Measurements from ENCODE around the gene PPP6R1. TPM values are rescaled to one million over a fixed set of nuclear protein-coding genes. Genes with fewer than 3 reads are reported as not detected.

The PPP6R1 gene
- total RNA-seq, 1 experiment from 2014 or later: 79.7 TPM

DNA sequence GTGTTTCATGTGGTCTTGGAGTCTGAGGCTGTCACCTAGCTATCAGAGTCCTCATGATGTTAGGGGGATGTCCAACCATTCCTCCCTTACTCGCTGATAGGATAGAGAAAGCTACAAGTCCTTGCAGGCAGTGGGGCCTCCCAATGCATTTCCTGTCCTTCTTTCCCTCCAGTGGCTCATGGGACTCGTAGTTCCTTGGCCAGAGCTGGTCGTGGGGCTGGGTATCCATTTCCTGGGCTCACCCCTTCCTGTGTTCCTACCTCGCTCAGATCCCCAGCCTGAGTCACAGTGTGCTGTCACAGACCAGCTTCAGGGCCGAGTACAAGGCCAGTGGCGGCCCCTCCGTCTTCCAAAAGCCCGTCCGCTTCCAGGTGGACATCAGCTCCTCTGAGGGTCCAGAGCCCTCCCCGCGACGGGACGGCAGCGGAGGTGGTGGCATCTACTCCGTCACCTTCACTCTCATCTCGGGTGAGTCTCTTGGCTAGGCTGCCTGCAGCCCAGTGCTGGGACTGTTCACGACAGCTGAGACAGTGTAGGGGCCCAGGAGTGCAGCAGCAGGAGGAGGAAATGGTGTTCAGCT is 47.3 kb upstream of the PPP6R1 start:
- Mint-ChIP-seq H3K9me3 (no peaks in the 10 kb centered on the region), H3K36me3 (ENCODE audit: insufficient read depth in 1 of 3, low read depth in 3 of 3) (peaks cover 46 to 67% (median 67%) of the 10 kb centered on the region in 3 experiments; a peak in 6 of 7 replicates), H3K4me3 (no peak overlapping the region), H3K4me1 (peaks cover 11 to 19% of the 10 kb centered on the region in 2 experiments), H3K27me3 (ENCODE audit: low read depth) (no peaks in the 10 kb centered on the region; the same call in 1 of the 2 replicates), H3K27ac (peak overlapping the region in 1 of 3 experiments; percentile 68; a peak in 2 of 7 replicates)
- TF ChIP-seq, protein P1, sequence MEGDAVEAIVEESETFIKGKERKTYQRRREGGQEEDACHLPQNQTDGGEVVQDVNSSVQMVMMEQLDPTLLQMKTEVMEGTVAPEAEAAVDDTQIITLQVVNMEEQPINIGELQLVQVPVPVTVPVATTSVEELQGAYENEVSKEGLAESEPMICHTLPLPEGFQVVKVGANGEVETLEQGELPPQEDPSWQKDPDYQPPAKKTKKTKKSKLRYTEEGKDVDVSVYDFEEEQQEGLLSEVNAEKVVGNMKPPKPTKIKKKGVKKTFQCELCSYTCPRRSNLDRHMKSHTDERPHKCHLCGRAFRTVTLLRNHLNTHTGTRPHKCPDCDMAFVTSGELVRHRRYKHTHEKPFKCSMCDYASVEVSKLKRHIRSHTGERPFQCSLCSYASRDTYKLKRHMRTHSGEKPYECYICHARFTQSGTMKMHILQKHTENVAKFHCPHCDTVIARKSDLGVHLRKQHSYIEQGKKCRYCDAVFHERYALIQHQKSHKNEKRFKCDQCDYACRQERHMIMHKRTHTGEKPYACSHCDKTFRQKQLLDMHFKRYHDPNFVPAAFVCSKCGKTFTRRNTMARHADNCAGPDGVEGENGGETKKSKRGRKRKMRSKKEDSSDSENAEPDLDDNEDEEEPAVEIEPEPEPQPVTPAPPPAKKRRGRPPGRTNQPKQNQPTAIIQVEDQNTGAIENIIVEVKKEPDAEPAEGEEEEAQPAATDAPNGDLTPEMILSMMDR (conservative IDR thresholded peaks at IDR 0.05): no peak
- Histone ChIP-seq H2BK12ac (ENCODE audit: insufficient read length, low read depth, low read length) (no peak overlapping the region), H3K27me3 (ENCODE audit: insufficient read depth, low read length) (no peaks in the 10 kb centered on the region), H3K23me2 (ENCODE audit: insufficient read length, low read depth, low read length, poor library complexity, severe bottlenecking) (no peaks in the 10 kb centered on the region), H2BK15ac (ENCODE audit: low read depth, low read length) (no peak overlapping the region), H2BK120ac (ENCODE audit: low read depth, low read length, poor library complexity, severe bottlenecking) (no peak overlapping the region), H3K9me3 (ENCODE audit: control insufficient read depth, low read depth, low read length) (no peaks in the 10 kb centered on the region), H2BK20ac (ENCODE audit: low read depth, low read length, poor library complexity, severe bottlenecking) (no peak overlapping the region), H4K20me1 (ENCODE audit: control insufficient read depth, insufficient read depth, insufficient read length) (no peaks in the 10 kb centered on the region), H3K27ac (ENCODE audit: insufficient read length, low read depth, low read length) (no peak overlapping the region), H3K18ac (ENCODE audit: insufficient read length, low read depth, low read length) (no peak overlapping the region), H2BK5ac (ENCODE audit: insufficient read length, low read length) (no peak overlapping the region), H3K9ac (ENCODE audit: extremely low read depth, insufficient read length, low read length) (no peak overlapping the region), H3K56ac (ENCODE audit: insufficient read length, low read depth, low read length) (no peak overlapping the region), H3K23ac (ENCODE audit: insufficient read length, low read depth, low read length) (no peak overlapping the region), H3K14ac (ENCODE audit: insufficient read depth, low read length) (no peak overlapping the region), H4K8ac (replicated peaks; ENCODE audit: insufficient read length, low read depth, low read length) (no peak overlapping the region), H3T11ph (ENCODE audit: low read length) (no peak overlapping the region), H3K79me2 (ENCODE audit: insufficient read depth, low read length) (no peaks in the 10 kb centered on the region), H2AK5ac (ENCODE audit: insufficient read length, low read length) (no peak overlapping the region), H3K4me2 (ENCODE audit: insufficient read depth, insufficient read length, low read length) (no peak overlapping the region), H3K4me1 (ENCODE audit: insufficient read depth, low read length) (peaks cover 3% of the 10 kb centered on the region; the same call in 1 of the 2 replicates), H4K91ac (ENCODE audit: insufficient read length, low read depth, low read length) (no peak overlapping the region), H2AFZ (ENCODE audit: low read length) (no peak overlapping the region), H3K4ac (ENCODE audit: low read depth, low read length) (no peak overlapping the region), H3K79me1 (ENCODE audit: insufficient read depth, low read depth, low read length, poor library complexity, severe bottlenecking) (no peaks in the 10 kb centered on the region), H4K5ac (ENCODE audit: insufficient read length, low read depth, low read length) (no peak overlapping the region)
- DNase-seq: peak; percentile 52
- WGBS (ENCODE audit: extremely low coverage, insufficient read length, low lambda C conversion rate): no CpG with 5 or more reads among the region's 17 CpGs

Measured in H9 (cell line).